HEK293 (cell line): Measurements from ENCODE around the gene DNAH9.

Experiments used
- CTCF ChIA-PET: fragments of 350-600 bp; formaldehyde crosslinking; extraction: SDS; loops from one replicate; lab custom pipeline; 2021; ENCODE audit warnings: antibody characterized with exemption; lab: Yijun Ruan, JAX
- POLR2A ChIA-PET: fragments of 300-600 bp; formaldehyde crosslinking; extraction: SDS; loops from one replicate; lab custom pipeline; 2020; ENCODE audit warnings: antibody characterized with exemption, inconsistent platforms; lab: Yijun Ruan, JAX
- H3K27ac ChIP-seq: fragments of 200-500 bp; sonication (Bioruptor generic); 2 replicates; pipeline ENCODE4 v1.5.1; 2014; ENCODE audit warnings: low read depth, low read length, control low read depth, inconsistent platforms; ENCODE audit errors: extremely low read depth
- H3K36me3 ChIP-seq, 2 experiments: fragments of 200-500 bp in 1 of 2; sonication (Bioruptor generic) in 1 of 2; 1 replicate in 1 of 2; 2 replicates in 1 of 2; pipeline ENCODE4 v1.5.1; 2014 to 2017; ENCODE audit warnings: inconsistent platforms in 2 of 2, low read length in 2 of 2; ENCODE audit not compliant: control insufficient read depth in 2 of 2, insufficient read depth in 1 of 2
- H3K4me1 ChIP-seq: fragments of 200-500 bp; sonication (Bioruptor generic); 2 replicates; pipeline ENCODE4 v1.5.1; 2014; ENCODE audit warnings: mild to moderate bottlenecking, low read length, inconsistent platforms; ENCODE audit not compliant: control insufficient read depth, insufficient read depth
- H3K4me3 ChIP-seq: 2 replicates; pipeline ENCODE4 v1.5.1; 2011; ENCODE audit warnings: low read depth, mild to moderate bottlenecking, control low read depth, low read length, moderate library complexity
- H3K9me3 ChIP-seq: fragments of 200-500 bp; sonication (Bioruptor generic); 2 replicates; pipeline ENCODE4 v1.5.1; 2014; ENCODE audit warnings: low read depth, low read length, inconsistent platforms; ENCODE audit not compliant: control insufficient read depth, insufficient read depth
- KLF16 ChIP-seq: fragments of 450-650 bp; formaldehyde crosslinking; IDR thresholded peaks from 2 replicates; pipeline ENCODE4 v1.5.1; 2017; ENCODE audit warnings: missing biosample characterization, missing genetic modification characterization
- KLF9 ChIP-seq: fragments of 450-650 bp; formaldehyde crosslinking; IDR thresholded peaks from 2 replicates; pipeline ENCODE4 v1.5.1; 2016; ENCODE audit warnings: missing biosample characterization, missing genetic modification characterization, low read depth
- SP7 ChIP-seq: fragments of 450-650 bp; formaldehyde crosslinking; IDR thresholded peaks from 2 replicates; pipeline ENCODE4 v1.5.1; 2016; ENCODE audit warnings: missing biosample characterization, missing genetic modification characterization
- ZFHX2 ChIP-seq: fragments of 450-650 bp; formaldehyde crosslinking; conservative IDR thresholded peaks from 2 replicates; pipeline ENCODE4 v1.5.1; 2016; ENCODE audit warnings: missing biosample characterization, missing genetic modification characterization
- ZFP69B ChIP-seq: fragments of 450-650 bp; formaldehyde crosslinking; IDR thresholded peaks from 2 replicates; pipeline ENCODE4 v1.5.1; 2016; ENCODE audit warnings: missing biosample characterization, missing genetic modification characterization
- ZNF202 ChIP-seq: fragments of 450-650 bp; formaldehyde crosslinking; IDR thresholded peaks from 2 replicates; pipeline ENCODE4 v1.5.1; 2016; ENCODE audit warnings: missing biosample characterization, missing genetic modification characterization, borderline replicate concordance
- ZNF274 ChIP-seq, 2 experiments: fragments of 200-500 bp in 1 of 2; fragments of 450-650 bp in 1 of 2; sonication (Bioruptor generic) in 1 of 2; formaldehyde crosslinking in 1 of 2; IDR thresholded peaks; 2 replicates each; pipeline versions ENCODE4 v1.5.1 to v1.6.1; 2014 to 2016; ENCODE audit warnings: borderline replicate concordance in 1 of 2, inconsistent platforms in 1 of 2, low read length in 1 of 2, missing biosample characterization in 1 of 2, missing genetic modification characterization in 1 of 2
- ZNF292 ChIP-seq: fragments of 450-650 bp; formaldehyde crosslinking; IDR thresholded peaks from 2 replicates; pipeline ENCODE4 v1.5.1; 2016; ENCODE audit warnings: low read depth, missing biosample characterization, missing genetic modification characterization, borderline replicate concordance
- ZNF341 ChIP-seq: fragments of 450-650 bp; formaldehyde crosslinking; IDR thresholded peaks from 2 replicates; pipeline ENCODE4; 2016; ENCODE audit warnings: low read depth, missing biosample characterization, missing genetic modification characterization
- ZNF776 ChIP-seq: fragments of 450-650 bp; formaldehyde crosslinking; IDR thresholded peaks from 2 replicates; pipeline ENCODE4 v1.5.0; 2017; ENCODE audit warnings: missing biosample characterization, missing genetic modification characterization, borderline replicate concordance
- ZSCAN30 ChIP-seq: fragments of 450-650 bp; IDR thresholded peaks from 2 replicates; pipeline ENCODE4 v1.5.1; 2018; ENCODE audit warnings: missing biosample characterization, mild to moderate bottlenecking, missing genetic modification characterization, moderate library complexity
- TF ChIP-seq, protein P1 (sequence below): fragments of 450-650 bp; formaldehyde crosslinking; IDR thresholded peaks from 2 replicates; pipeline ENCODE4 v1.5.0; 2017; ENCODE audit warnings: missing biosample characterization, missing genetic modification characterization, borderline replicate concordance
- TF ChIP-seq, protein P2 (sequence below): fragments of 450-650 bp; formaldehyde crosslinking; IDR thresholded peaks from 2 replicates; pipeline ENCODE4 v1.5.1; 2016; ENCODE audit warnings: missing biosample characterization, missing genetic modification characterization
- TF ChIP-seq, protein P3 (sequence below): fragments of 450-650 bp; formaldehyde crosslinking; IDR thresholded peaks from 2 replicates; pipeline ENCODE4 v1.5.1; 2016; ENCODE audit warnings: missing biosample characterization, missing genetic modification characterization
- TF ChIP-seq, protein P4 (sequence below): fragments of 450-650 bp; formaldehyde crosslinking; IDR thresholded peaks from 2 replicates; pipeline ENCODE4 v1.5.1; 2016; ENCODE audit warnings: missing biosample characterization, missing genetic modification characterization
- TF ChIP-seq, protein P5 (sequence below): fragments of 450-650 bp; formaldehyde crosslinking; IDR thresholded peaks from 2 replicates; pipeline ENCODE4 v1.5.1; 2016; ENCODE audit warnings: missing biosample characterization, missing genetic modification characterization
- TF ChIP-seq, protein P6 (sequence below): fragments of 450-650 bp; formaldehyde crosslinking; IDR thresholded peaks from 2 replicates; pipeline ENCODE4 v1.5.1; 2016; ENCODE audit warnings: missing biosample characterization, missing genetic modification characterization

The DNAH9 gene

DNA sequence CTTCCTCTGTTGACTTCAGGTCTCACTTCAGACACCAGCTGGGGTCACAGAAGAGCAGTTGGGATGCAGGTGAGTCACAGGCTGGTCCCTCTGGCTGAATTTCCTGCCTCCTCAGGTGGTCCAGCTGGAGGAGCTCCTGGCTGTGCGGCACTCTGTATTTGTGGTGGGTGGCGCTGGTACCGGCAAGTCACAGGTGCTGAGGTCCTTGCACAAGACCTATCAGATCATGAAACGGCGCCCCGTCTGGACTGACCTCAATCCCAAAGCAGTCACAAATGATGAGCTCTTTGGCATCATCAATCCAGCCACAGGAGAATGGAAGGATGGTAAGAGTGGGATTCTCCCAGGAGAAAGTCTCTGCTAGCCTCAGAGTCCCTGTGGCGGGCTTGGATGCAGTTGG, 149.2 kb downstream of the DNAH9 start:
- Histone ChIP-seq H3K4me1 (no peaks in the 10 kb centered on the region), H3K4me3 (no peak overlapping the region), H3K36me3 (no peaks in the 10 kb centered on the region), H3K9me3 (no peaks in the 10 kb centered on the region)
- CTCF ChIA-PET: no interaction called here
- TF ChIP-seq ZFHX2 (tag by site-specific recombination) (no peak), ZNF776 (no peak), ZNF292 (no peak), SP7 (tag by site-specific recombination) (no peak), ZNF202 (tag by site-specific recombination) (no peak), ZNF341 (no peak), ZNF274 (IDR thresholded peaks at IDR 0.05; ENCODE audit: low read length) (no peak), ZNF274 (tag by site-specific recombination; IDR thresholded peaks at IDR 0.05; ENCODE audit: borderline replicate concordance) (no peak), ZFP69B (tag by site-specific recombination) (no peak), KLF9 (tag by site-specific recombination) (no peak)
- TF ChIP-seq, protein P1, sequence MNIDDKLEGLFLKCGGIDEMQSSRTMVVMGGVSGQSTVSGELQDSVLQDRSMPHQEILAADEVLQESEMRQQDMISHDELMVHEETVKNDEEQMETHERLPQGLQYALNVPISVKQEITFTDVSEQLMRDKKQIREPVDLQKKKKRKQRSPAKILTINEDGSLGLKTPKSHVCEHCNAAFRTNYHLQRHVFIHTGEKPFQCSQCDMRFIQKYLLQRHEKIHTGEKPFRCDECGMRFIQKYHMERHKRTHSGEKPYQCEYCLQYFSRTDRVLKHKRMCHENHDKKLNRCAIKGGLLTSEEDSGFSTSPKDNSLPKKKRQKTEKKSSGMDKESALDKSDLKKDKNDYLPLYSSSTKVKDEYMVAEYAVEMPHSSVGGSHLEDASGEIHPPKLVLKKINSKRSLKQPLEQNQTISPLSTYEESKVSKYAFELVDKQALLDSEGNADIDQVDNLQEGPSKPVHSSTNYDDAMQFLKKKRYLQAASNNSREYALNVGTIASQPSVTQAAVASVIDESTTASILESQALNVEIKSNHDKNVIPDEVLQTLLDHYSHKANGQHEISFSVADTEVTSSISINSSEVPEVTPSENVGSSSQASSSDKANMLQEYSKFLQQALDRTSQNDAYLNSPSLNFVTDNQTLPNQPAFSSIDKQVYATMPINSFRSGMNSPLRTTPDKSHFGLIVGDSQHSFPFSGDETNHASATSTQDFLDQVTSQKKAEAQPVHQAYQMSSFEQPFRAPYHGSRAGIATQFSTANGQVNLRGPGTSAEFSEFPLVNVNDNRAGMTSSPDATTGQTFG (tag by site-specific recombination): no peak
- TF ChIP-seq, protein P2, sequence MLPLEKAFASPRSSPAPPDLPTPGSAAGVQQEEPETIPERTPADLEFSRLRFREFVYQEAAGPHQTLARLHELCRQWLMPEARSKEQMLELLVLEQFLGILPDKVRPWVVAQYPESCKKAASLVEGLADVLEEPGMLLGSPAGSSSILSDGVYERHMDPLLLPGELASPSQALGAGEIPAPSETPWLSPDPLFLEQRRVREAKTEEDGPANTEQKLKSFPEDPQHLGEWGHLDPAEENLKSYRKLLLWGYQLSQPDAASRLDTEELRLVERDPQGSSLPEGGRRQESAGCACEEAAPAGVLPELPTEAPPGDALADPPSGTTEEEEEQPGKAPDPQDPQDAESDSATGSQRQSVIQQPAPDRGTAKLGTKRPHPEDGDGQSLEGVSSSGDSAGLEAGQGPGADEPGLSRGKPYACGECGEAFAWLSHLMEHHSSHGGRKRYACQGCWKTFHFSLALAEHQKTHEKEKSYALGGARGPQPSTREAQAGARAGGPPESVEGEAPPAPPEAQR (tag by site-specific recombination): no peak
- TF ChIP-seq, protein P3, sequence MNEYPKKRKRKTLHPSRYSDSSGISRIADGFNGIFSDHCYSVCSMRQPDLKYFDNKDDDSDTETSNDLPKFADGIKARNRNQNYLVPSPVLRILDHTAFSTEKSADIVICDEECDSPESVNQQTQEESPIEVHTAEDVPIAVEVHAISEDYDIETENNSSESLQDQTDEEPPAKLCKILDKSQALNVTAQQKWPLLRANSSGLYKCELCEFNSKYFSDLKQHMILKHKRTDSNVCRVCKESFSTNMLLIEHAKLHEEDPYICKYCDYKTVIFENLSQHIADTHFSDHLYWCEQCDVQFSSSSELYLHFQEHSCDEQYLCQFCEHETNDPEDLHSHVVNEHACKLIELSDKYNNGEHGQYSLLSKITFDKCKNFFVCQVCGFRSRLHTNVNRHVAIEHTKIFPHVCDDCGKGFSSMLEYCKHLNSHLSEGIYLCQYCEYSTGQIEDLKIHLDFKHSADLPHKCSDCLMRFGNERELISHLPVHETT (tag by site-specific recombination): no peak
- TF ChIP-seq, protein P4, sequence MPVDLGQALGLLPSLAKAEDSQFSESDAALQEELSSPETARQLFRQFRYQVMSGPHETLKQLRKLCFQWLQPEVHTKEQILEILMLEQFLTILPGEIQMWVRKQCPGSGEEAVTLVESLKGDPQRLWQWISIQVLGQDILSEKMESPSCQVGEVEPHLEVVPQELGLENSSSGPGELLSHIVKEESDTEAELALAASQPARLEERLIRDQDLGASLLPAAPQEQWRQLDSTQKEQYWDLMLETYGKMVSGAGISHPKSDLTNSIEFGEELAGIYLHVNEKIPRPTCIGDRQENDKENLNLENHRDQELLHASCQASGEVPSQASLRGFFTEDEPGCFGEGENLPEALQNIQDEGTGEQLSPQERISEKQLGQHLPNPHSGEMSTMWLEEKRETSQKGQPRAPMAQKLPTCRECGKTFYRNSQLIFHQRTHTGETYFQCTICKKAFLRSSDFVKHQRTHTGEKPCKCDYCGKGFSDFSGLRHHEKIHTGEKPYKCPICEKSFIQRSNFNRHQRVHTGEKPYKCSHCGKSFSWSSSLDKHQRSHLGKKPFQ: no peak
- TF ChIP-seq, protein P5, sequence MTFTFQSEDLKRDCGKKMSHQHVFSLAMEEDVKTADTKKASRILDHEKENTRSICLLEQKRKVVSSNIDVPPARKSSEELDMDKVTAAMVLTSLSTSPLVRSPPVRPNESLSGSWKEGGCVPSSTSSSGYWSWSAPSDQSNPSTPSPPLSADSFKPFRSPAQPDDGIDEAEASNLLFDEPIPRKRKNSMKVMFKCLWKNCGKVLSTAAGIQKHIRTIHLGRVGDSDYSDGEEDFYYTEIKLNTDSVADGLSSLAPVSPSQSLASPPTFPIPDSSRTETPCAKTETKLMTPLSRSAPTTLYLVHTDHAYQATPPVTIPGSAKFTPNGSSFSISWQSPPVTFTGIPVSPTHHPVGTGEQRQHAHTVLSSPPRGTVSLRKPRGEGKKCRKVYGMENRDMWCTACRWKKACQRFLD: no peak
- TF ChIP-seq, all 188 proteins: peak for 0
- POLR2A ChIA-PET: no interaction called here
- H3K27ac ChIP-seq: no peak overlapping the region

DNA sequence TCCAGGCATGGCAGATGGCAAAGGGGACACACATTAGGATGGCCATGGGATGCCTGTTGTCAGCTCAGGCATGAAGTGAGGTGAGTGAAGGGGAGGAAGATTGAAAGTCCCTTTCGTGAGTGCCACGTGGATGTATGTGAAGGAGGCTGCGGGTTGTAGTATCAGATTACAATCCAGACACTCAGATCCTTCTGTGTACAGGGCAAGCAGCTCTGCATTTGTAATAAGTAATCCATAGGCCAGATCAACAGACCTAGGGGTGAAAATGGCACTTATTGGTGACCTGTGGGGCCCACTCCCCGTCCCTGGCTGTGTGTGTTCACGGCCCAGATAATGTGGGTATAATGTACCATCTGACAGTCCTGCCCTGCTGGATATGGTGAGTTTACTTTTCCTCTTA, 159.5 kb downstream of the DNAH9 start:
- ChIA-PET POLR2A (no interaction called here), CTCF (interaction anchor here (0.7 kb wide), 1 partner anchor 114 kb away, joined by 3 read pairs; no protein-coding TSS in a partner anchor)
- Histone ChIP-seq H3K27ac (no peak overlapping the region), H3K4me1 (no peaks in the 10 kb centered on the region), H3K4me3 (no peak overlapping the region), H3K9me3 (no peaks in the 10 kb centered on the region), H3K36me3 (no peaks in the 10 kb centered on the region)
- TF ChIP-seq, protein P6, sequence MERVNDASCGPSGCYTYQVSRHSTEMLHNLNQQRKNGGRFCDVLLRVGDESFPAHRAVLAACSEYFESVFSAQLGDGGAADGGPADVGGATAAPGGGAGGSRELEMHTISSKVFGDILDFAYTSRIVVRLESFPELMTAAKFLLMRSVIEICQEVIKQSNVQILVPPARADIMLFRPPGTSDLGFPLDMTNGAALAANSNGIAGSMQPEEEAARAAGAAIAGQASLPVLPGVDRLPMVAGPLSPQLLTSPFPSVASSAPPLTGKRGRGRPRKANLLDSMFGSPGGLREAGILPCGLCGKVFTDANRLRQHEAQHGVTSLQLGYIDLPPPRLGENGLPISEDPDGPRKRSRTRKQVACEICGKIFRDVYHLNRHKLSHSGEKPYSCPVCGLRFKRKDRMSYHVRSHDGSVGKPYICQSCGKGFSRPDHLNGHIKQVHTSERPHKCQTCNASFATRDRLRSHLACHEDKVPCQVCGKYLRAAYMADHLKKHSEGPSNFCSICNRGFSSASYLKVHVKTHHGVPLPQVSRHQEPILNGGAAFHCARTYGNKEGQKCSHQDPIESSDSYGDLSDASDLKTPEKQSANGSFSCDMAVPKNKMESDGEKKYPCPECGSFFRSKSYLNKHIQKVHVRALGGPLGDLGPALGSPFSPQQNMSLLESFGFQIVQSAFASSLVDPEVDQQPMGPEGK: no peak
- no peak for TF ChIP-seq KLF16 (tag by site-specific recombination)
- no peak for TF ChIP-seq ZSCAN30 (tag by site-specific recombination)
